Activated gamma-delta T cell (primary cell): Measurements from ENCODE around the gene GPN1.
"Not testable (repeated sequence)": the region's sequence is repeated elsewhere in the genome, so short reads cannot be mapped to it uniquely, and the experiment has no call there.

Experiments
- DNase-seq: peaks from one replicate; lab custom pipeline; 2025; lab: John Stamatoyannopoulos, UW

GPN1 gene

GRCh38 chr2:27627963-27628766 is 685 bp upstream of the GPN1 start:
- no peak for DNase-seq

GRCh38 chr2:27630257-27630656 is 1.4 kb downstream of the GPN1 start:
- not testable (repeated sequence) for DNase-seq

- DNase-seq: no peak
Observed at GRCh38 chr2:27634291-27634690, 5.4 kb downstream of the GPN1 start.

GRCh38 chr2:27636766-27637165 is 7.9 kb downstream of the GPN1 start:
- no peak for DNase-seq

- DNase-seq: no peak
Observed at GRCh38 chr2:27638037-27638637, 9.3 kb downstream of the GPN1 start.

- no peak for DNase-seq
Observed at GRCh38 chr2:27638709-27639108, 9.9 kb downstream of the GPN1 start.

- DNase-seq: no peak
Observed at GRCh38 chr2:27640722-27641245, 11.9 kb downstream of the GPN1 start.

GRCh38 chr2:27645197-27645596 is 16.3 kb downstream of the GPN1 start:
- no peak for DNase-seq

GRCh38 chr2:27647289-27647688 is 18.4 kb downstream of the GPN1 start:
- DNase-seq: no peak

- no peak for DNase-seq
Observed at GRCh38 chr2:27647737-27648136, 18.9 kb downstream of the GPN1 start.

- no peak for DNase-seq
Observed at GRCh38 chr2:27651056-27651455, 22.2 kb downstream of the GPN1 start.

- no peak for DNase-seq
Observed at GRCh38 chr2:27652341-27652740, 23.5 kb downstream of the GPN1 start.

GRCh38 chr2:27652790-27653189 is 23.9 kb downstream of the GPN1 start:
- DNase-seq: no peak

GRCh38 chr2:27653397-27653796 is 24.5 kb downstream of the GPN1 start:
- DNase-seq: no peak

- no peak for DNase-seq
Observed at GRCh38 chr2:27655155-27655951, 26.5 kb downstream of the GPN1 start.

- no peak for DNase-seq
Observed at GRCh38 chr2:27661371-27661770, 32.5 kb downstream of the GPN1 start.

- DNase-seq: peak; percentile 58
Observed at GRCh38 chr2:27663285-27664153, 34.7 kb downstream of the GPN1 start, which contains the start of the genes SLC4A1AP and SUPT7L. Gene SLC4A1AP, plus strand, starts transcription at chr2:27663889. Its CDS starts 26 bp downstream, at chr2:27663915. Gene SUPT7L, minus strand, starts transcription at chr2:27663614. Its CDS starts 1,422 bp downstream, at chr2:27662192.

GRCh38 chr2:27664154-27664574 is 35.3 kb downstream of the GPN1 start:
- no peak for DNase-seq

- DNase-seq: no peak
Observed at GRCh38 chr2:27664622-27665363, 35.9 kb downstream of the GPN1 start.

- DNase-seq: no peak
Observed at GRCh38 chr2:27667446-27667845, 38.6 kb downstream of the GPN1 start.

- DNase-seq: no peak
Observed at GRCh38 chr2:27671235-27671634, 42.4 kb downstream of the GPN1 start.
